ENCODE results near the gene LPXN.

DNA sequence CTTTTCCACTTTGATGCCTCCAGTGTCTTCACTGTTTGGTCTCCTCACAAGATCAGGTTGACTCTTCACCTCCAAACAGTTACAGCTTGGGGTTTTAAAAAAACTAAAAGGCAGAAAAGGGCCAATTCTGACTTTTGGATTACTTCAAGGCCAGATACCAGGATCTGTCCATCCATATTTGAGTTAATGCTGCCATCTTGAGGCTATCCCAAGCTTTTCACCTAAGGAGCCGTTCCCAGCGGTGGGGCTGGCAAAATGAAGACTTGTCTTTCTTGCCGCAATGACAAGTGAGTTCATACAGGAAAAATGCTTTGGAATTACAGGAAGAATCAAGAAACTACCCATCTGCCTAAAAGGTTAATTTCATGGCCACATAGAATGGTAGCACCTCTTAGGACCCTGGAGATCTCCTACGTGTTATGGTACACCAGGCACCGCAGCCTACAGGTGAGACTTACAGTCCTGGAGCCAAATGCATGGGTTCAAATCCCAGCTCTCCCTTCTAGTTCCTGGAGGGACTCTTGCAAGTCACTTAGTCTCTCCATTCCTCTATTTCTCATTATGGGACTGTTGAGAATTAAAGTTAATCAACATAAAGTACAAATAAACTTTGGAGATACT, 61.8 kb downstream of the LPXN start:
- TF ChIP-seq ELF4 (IDR thresholded peaks at IDR 0.05) (no peak), SP1 (IDR thresholded peaks at IDR 0.05) (no peak), BHLHE40 (IDR thresholded peaks at IDR 0.05; ENCODE audit: borderline replicate concordance) (no peak), FOXA1 (IDR thresholded peaks at IDR 0.05) (no peak), CTBP1 (IDR thresholded peaks at IDR 0.05; ENCODE audit: borderline replicate concordance) (no peak), ARNT (IDR thresholded peaks at IDR 0.05) (no peak), LEF1 (IDR thresholded peaks at IDR 0.05; ENCODE audit: borderline replicate concordance) (no peak), HDGF (IDR thresholded peaks at IDR 0.05; ENCODE audit: borderline replicate concordance) (no peak), NFRKB (IDR thresholded peaks at IDR 0.05) (no peak), FOXM1 (IDR thresholded peaks at IDR 0.05; ENCODE audit: borderline replicate concordance) (no peak), FOXK2 (IDR thresholded peaks at IDR 0.05) (no peak), TARDBP (IDR thresholded peaks at IDR 0.05) (no peak), SUZ12 (IDR thresholded peaks at IDR 0.05) (no peak)

All from HEK293T (cell line).